HG03378 (cell line): ENCODE results near the gene DPP4.
"Not testable (repeated sequence)": the region's sequence is repeated elsewhere in the genome, so short reads cannot be mapped to it uniquely, and the experiment has no call there.

Experiments
- ATAC-seq: cut with Tn5 transposase; IDR thresholded peaks from one replicate; pipeline ENCODE4 v1.9.1; 2021; ENCODE audit warnings: mild to moderate bottlenecking, moderate library complexity; ENCODE audit not compliant: unreplicated experiment

DPP4 gene

DNA sequence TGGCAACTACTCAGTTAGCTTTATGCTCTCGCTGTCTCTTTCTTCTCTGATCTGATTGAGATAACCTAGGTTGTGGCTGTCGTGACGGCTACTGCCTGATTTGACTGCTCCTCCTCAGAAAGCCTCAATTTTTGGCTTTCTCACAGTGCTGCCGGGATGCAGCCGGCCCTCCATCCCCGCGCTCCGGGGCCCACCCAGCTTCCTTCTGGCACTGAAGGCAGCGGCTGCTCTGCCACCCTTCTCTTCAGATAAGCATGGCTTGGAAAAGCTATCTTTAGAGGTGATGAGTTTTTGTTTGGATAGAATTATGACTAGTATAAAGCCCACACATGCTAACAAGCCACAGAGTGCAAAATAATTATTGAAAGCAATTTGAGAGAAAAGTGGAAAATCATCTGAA is 102.5 kb downstream of the DPP4 start:
- ATAC-seq: no peak

DNA sequence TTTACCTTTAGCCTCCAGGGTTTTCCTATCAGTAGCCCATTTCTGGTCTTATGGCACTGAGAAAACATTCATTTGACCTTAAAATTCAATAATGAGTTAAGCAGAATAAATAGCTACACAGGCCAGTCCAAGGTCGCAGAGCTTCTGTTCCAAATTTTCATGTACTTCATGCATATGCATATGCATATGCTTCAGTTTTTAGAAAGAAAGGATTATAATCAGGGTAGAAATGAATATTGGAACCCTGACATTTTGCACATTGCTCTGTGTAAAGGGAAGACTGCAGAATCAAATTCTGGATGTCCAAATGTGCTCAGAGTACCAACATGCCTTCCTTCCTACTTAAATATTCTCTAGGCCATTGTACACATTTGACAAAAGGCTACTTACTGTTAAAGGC is 104.9 kb downstream of the DPP4 start:
- ATAC-seq: no peak

DNA sequence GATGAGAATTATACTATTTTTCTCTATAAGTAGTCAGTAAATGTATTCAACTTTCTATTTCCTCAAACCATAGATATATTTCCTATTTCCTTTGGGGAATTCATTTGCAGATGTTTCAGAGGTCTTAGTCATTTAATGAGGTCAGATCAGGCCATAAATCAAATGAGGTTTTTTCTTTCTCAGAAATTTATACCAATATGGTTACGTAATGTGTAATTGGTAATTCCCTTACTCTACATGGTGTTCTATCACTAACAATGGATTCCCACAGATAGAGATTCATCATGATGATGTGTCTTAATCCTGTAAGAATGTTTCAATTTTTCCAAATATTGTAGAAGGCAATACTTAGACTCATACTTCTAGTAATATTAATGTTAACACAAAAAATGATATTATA is 108.0 kb downstream of the DPP4 start:
- no peak for ATAC-seq

DNA sequence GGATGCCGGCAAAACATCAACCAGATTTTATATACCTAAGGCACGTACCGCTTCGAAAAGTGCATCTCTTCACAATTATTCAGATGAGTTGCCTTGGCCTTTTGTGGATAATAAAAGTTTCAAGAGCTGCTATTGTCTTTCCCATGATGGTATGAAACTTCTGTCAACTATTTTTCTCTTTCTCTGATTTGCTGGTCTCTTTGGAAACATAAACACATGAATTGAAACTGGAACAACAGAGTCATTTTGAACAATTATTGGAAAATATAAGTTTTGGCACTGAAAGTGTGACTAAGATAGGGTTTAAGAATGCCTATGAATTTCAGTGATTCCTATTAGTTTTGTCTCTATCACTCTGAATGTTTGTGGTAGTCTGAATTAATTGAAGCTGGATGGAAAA is 109.9 kb downstream of the DPP4 start:
- ATAC-seq: no peak

DNA sequence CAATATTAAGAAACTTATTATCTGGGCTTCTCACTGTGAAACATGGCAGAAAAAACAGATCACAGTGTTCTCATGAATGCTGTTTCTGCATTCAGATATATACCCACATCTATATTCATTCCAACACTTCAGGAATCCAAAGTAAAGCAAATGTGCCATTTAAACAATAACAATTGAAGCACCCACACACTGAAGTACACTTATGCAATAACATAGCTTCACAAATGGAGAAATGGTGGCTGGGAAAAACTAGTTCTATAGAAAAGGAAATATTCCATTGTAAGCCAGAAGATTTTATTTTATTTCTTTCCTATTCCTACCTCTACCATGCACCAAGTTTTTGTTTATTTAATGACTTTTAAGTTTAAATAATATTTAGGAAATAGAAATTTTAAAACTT is 111.9 kb downstream of the DPP4 start:
- ATAC-seq: no peak

DNA sequence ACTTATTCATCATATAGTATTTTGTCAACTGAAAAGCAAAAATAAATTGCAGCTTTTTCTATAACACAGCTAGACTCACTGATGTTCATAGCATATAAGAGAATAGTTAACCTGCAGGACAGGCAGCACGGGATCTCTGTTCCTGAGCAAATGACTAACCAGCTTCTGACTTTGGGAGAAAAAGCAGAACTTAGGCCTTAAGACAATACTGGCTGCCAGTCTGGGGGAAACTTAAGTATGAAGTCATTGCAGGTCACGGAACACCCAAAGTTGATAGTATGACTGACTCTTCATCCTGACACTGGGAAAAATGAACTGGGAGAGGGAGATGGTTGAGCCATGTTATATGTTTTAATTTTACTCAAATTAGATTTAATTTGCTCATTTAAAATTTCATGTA is 113.0 kb downstream of the DPP4 start:
- ATAC-seq: no peak

DNA sequence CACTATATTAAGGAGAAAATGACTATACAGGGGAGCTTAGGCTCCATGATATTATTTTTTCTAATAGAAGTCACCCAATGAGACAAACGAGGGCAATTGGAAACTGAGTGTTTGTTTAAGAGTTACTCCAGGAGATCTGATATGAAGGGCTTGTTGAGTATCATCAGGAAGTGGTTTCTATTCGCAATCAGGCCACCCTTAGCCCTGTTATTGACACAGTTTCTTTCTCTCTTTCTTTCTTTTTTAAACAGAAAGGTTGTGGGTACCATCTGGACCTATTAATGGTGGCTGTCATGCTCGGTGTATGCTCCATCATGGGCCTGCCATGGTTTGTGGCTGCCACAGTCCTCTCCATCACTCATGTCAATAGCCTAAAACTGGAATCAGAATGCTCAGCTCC is 117.3 kb downstream of the DPP4 start:
- ATAC-seq: no peak

DNA sequence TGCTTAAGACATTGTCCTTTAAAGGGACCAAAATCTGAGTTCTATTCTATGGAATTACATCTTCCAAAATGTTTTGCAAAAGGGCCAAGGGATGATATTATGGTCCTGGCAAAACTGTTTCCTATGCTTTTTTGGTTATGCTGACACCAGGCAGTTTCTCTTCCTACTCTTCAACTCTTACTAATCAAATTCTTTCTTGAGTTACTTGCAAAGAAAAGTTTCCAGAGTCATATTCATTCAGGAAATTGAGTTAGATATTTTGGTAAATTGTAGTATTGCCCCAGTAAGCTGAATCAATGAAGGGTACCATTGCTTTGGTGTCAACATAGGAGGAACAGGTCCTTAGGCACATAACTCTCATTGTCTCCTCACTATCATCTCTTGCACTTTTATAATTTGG is 118.8 kb downstream of the DPP4 start:
- no peak for ATAC-seq

DNA sequence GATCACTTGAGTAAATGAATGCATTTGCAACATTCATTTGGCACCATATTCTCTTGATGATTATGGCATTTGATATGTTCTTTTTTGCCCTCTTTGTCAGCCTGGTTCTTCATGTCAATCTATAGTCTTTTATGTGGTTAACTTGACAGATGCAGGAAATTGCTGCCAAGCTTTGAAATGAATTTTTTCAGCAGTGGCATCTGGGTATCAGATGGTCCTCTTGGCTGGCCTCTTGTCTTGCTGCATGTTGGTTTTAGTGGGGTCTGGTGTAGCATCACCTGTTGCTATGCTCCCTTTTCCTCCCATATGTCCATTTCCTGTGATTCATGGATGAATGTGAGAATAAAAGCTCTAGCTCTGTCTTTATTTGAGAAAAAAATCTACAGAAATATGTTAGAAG is 119.9 kb downstream of the DPP4 start:
- ATAC-seq: no peak

DNA sequence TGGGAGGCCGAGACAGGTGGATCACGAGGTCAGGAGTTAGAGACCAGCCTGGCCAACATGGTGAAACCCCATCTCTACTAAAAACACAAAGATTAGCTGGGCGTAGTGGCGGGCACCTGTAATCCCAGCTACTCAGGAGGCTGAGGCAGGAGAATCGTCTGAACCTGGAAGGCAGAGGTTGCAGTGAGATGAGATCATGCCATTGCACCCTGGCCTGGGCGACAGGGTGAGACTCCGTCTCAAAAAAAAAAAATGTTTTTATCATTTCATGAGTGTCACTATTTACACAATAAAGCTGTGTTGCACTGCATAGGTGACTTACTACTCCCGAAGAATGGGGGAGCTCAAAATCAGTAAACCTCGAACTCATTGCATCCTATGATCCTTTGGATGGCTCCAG is 120.6 kb downstream of the DPP4 start:
- not testable (repeated sequence) for ATAC-seq

DNA sequence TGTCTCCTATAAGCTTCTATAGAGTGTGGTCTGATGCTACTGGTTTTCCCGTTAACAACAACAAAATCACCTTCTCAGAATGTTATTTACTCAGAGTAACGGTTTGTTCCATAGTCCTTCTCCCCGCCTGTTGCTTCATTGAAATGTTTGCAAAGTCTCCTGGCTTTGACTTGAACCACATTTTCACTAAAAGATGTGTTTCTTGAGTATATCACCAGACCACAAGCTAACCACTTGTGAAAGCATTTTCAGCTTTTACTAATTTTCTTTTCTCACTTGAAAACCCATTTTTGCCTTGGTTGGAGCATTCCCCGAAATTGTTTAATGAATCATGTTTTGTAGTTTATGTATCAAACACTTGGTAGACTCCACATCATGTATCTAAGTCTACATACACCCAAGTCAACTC is 121.2 kb downstream of the DPP4 start:
- ATAC-seq: no peak

DNA sequence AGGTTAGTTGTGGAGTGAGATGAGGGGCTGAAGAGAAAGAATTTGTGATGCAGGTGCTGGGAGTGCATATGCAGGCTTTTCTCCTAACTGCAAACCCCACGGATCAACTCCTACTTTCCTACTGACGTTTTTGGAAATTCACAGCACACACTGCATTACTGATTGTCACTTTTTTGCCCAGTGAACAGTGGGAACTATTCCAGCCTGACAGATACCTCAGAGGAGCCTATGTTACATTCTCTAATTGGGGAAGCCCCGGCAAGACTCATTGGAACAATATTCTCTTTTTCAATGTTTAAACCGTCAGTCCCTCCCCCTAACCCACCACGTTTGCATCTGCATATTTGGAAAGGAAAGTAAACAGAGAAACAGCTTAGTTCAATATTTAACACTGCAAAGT is 126.2 kb downstream of the DPP4 start:
- no peak for ATAC-seq

DNA sequence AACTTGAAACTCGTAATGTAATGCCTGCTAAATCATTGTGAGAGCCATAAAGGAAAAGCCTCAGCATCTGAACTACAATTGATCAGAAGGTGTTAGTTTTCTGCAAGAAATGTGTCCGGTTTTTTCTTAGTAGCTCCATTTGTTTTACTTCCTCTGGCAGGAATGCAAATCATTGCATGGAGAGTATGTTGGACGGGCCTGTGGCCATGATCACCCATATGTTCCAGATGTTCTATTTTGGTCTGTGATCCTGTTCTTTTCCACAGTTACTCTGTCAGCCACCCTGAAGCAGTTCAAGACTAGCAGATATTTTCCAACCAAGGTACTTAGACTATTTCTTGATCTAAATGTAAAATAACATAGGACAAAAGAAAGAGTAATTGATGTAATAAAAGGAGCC is 126.6 kb downstream of the DPP4 start:
- no peak for ATAC-seq

DNA sequence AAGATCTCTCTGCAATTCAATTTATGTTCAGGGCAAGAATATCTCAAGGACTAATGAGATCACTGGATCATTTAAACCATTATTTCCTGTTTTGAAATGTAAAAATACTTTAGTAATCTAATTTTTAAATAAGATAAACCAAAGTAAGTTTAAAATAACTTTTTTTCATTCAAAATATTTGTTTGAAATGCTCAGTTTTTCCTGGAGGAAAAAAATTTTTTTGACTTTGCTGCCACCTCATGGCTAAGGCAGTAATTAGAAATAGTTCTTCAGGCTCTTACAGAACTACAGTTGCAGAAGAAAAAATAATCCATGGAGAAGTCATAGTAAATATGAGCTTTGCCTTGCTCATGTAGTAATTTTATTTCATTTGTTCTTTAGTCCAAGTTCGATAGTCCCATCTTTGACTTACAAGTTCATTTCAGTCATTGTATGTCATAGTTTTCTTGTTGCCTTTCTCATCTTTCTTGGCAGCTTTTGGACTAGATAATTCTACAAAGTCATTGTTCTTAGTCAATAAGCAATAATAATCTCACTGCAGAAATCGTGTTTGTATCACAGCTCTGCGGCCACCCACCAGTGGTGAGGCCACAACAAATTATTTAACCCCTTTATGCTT is 127.4 kb downstream of the DPP4 start:
- no peak for ATAC-seq

DNA sequence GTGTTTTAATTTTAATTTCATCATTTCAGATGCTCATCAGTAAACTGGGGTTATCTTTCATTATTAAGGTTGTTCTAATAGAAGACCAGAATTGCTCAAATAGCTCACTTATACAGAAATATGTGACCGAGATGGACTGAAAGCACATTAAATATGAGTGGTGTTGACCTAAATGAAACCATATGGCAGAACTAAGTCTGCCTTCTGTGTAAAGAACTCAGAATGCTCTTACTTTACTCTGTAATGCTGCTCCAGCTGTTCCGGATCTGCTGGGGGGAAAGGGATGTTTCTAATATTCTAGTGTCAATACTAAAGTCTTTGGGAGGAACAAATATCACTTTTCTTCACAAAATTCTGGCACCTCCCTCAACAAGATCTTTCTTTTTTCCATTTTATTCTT is 131.0 kb downstream of the DPP4 start:
- no peak for ATAC-seq
